OCI-LY1 (cell line): Measurements from ENCODE around the gene FTSJ3.

Experiments
- H2AFZ ChIP-seq: fragments of 200-600 bp; sonication (generic), shearing (Covaris generic); 2 replicates; pipeline ENCODE4 v1.6.0; 2014; ENCODE audit warnings: antibody characterized with exemption, mild to moderate bottlenecking, low read length
- H3F3A ChIP-seq: fragments of 200-600 bp; sonication (generic), shearing (Covaris generic); 2 replicates; pipeline ENCODE4 v1.6.0; 2014; ENCODE audit warnings: mild to moderate bottlenecking, antibody characterized with exemption, low read length, moderate library complexity; ENCODE audit not compliant: insufficient read depth
- H3K27ac ChIP-seq: fragments of 200-600 bp; sonication (generic); 2 replicates; pipeline ENCODE4 v1.5.1; 2014; ENCODE audit warnings: low read length, mixed run types, mild to moderate bottlenecking, low read depth; ENCODE audit not compliant: poor library complexity, severe bottlenecking
- H3K27me3 ChIP-seq: fragments of 200-600 bp; sonication (generic); 2 replicates; pipeline ENCODE4 v1.6.0; 2014; ENCODE audit warnings: antibody characterized with exemption, mild to moderate bottlenecking, low read length, moderate library complexity; ENCODE audit not compliant: insufficient read depth
- H3K36me3 ChIP-seq: fragments of 200-600 bp; sonication (generic); 2 replicates; pipeline ENCODE4 v1.6.1; 2014; ENCODE audit warnings: mild to moderate bottlenecking, antibody characterized with exemption, low read length, moderate library complexity, mixed read lengths; ENCODE audit not compliant: insufficient read depth
- H3K4me1 ChIP-seq: fragments of 200-600 bp; sonication (generic); 2 replicates; pipeline ENCODE4 v1.5.1; 2014; ENCODE audit warnings: mild to moderate bottlenecking, low read length, moderate library complexity; ENCODE audit not compliant: insufficient read depth, severe bottlenecking
- H3K4me2 ChIP-seq: fragments of 200-600 bp; sonication (generic), shearing (Covaris generic); 2 replicates; pipeline ENCODE4 v1.6.1; 2014; ENCODE audit warnings: low read length
- H3K4me3 ChIP-seq: fragments of 200-600 bp; sonication (generic); 2 replicates; pipeline ENCODE4 v1.5.1; 2014; ENCODE audit warnings: low read length, low read depth, mild to moderate bottlenecking, mixed read lengths; ENCODE audit not compliant: poor library complexity, severe bottlenecking
- H3K79me2 ChIP-seq: fragments of 200-600 bp; shearing (Covaris generic); 2 replicates; pipeline ENCODE4 v1.6.1; 2016; ENCODE audit warnings: mixed run types, low read length, mixed read lengths; ENCODE audit not compliant: insufficient read depth
- H3K9ac ChIP-seq: fragments of 200-600 bp; sonication (generic), shearing (Covaris generic); 2 replicates; pipeline ENCODE4 v1.6.1; 2014; ENCODE audit warnings: mild to moderate bottlenecking, low read length, mixed read lengths
- H3K9me2 ChIP-seq: fragments of 200-600 bp; sonication (generic), shearing (Covaris generic); 2 replicates; pipeline ENCODE4 v1.6.1; 2014; ENCODE audit warnings: low read depth, mild to moderate bottlenecking, low read length, mixed read lengths
- H3K9me3 ChIP-seq: fragments of 200-600 bp; shearing (Covaris generic); 2 replicates; pipeline ENCODE4 v1.6.1; 2014; ENCODE audit warnings: low read length, mixed read lengths
- H4K20me1 ChIP-seq: fragments of 200-600 bp; sonication (generic), shearing (Covaris generic); 2 replicates; pipeline ENCODE4 v1.6.0; 2016; ENCODE audit warnings: mild to moderate bottlenecking, low read length; ENCODE audit not compliant: insufficient read depth
- EZH2 ChIP-seq: fragments of 200-600 bp; sonication (generic), shearing (Covaris generic); IDR thresholded peaks from 2 replicates; pipeline ENCODE4 v1.8.0; 2017; ENCODE audit warnings: borderline replicate concordance, mixed run types, mild to moderate bottlenecking, antibody characterized with exemption, low read length, moderate library complexity, mixed read lengths
- TF ChIP-seq, protein P1 (sequence below): fragments of 200-600 bp; sonication (generic), shearing (Covaris generic); IDR thresholded peaks from 2 replicates; pipeline ENCODE4 v1.5.1; 2017; ENCODE audit warnings: mild to moderate bottlenecking, antibody characterized with exemption, low read length, moderate library complexity, mixed read lengths

FTSJ3 gene

DNA sequence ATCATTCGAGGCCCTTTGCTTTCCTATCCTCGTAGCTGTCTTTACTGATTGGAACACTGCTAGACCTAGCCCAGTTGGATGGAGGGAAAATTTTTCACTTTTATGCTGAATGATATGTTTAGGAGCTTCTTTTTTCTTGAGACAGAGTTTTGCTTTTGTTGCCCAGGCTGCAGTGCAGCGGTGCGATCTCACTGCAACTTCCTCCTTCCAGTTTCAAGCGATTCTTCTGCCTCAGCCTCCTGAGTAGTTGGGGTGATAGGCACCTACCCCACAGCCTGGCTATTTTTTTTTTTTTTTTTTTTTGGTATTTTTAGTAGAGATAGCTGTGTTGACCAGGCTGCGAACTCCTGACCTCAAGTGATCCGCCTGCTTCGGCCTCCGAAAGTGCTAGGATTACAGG is 17.5 kb downstream of the FTSJ3 start:
- no peaks in the 10 kb centered on the region for H3K4me1 ChIP-seq
- H3K27ac ChIP-seq, result no peak overlapping the region
- no peak overlapping the region for H3K4me2 ChIP-seq
- no peak overlapping the region for H3K4me3 ChIP-seq
- H3K79me2 ChIP-seq, result no peaks in the 10 kb centered on the region
- H3F3A ChIP-seq, result no peaks in the 10 kb centered on the region
- peaks cover 99% of the 10 kb centered on the region for H3K36me3 ChIP-seq
- no peaks in the 10 kb centered on the region for H3K9me2 ChIP-seq
- TF ChIP-seq, protein P1, sequence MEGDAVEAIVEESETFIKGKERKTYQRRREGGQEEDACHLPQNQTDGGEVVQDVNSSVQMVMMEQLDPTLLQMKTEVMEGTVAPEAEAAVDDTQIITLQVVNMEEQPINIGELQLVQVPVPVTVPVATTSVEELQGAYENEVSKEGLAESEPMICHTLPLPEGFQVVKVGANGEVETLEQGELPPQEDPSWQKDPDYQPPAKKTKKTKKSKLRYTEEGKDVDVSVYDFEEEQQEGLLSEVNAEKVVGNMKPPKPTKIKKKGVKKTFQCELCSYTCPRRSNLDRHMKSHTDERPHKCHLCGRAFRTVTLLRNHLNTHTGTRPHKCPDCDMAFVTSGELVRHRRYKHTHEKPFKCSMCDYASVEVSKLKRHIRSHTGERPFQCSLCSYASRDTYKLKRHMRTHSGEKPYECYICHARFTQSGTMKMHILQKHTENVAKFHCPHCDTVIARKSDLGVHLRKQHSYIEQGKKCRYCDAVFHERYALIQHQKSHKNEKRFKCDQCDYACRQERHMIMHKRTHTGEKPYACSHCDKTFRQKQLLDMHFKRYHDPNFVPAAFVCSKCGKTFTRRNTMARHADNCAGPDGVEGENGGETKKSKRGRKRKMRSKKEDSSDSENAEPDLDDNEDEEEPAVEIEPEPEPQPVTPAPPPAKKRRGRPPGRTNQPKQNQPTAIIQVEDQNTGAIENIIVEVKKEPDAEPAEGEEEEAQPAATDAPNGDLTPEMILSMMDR, result no peak
- no peak for TF ChIP-seq EZH2
- H3K27me3 ChIP-seq, result no peaks in the 10 kb centered on the region
- H4K20me1 ChIP-seq, result no peaks in the 10 kb centered on the region
- no peaks in the 10 kb centered on the region for H3K9me3 ChIP-seq
- no peak overlapping the region for H3K9ac ChIP-seq
- H2AFZ ChIP-seq, result no peak overlapping the region

DNA sequence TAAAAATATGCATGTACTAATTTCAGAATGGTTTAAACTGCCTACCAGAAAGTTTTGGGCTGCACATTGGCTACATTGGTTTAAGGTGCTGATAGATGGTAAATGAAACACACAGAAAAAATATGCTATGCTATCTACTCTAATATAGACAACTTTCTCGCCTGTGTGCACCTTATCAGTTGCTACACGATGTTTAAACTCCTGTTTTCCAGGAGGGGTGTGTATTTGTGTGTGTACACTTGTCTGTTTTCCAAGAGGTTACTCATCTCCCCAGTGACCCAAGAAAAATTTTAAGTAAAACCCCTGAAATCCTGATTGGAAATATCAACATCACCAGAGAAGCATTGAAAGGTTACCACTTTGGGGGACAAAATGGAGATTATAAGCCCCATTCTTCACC is 21.9 kb downstream of the FTSJ3 start:
- H3K27me3 ChIP-seq, result no peaks in the 10 kb centered on the region
- H3F3A ChIP-seq, result no peaks in the 10 kb centered on the region
- H4K20me1 ChIP-seq, result no peaks in the 10 kb centered on the region
- H3K9ac ChIP-seq, result no peak overlapping the region
- no peak overlapping the region for H3K4me3 ChIP-seq
- no peaks in the 10 kb centered on the region for H3K79me2 ChIP-seq
- H3K4me2 ChIP-seq, result no peak overlapping the region
- TF ChIP-seq, protein P1, result no peak
- TF ChIP-seq EZH2, result no peak
- H3K4me1 ChIP-seq, result no peaks in the 10 kb centered on the region
- no peaks in the 10 kb centered on the region for H3K9me3 ChIP-seq
- no peak overlapping the region for H3K27ac ChIP-seq
- no peak overlapping the region for H2AFZ ChIP-seq
- no peaks in the 10 kb centered on the region for H3K9me2 ChIP-seq
- peaks cover 96% of the 10 kb centered on the region for H3K36me3 ChIP-seq

DNA sequence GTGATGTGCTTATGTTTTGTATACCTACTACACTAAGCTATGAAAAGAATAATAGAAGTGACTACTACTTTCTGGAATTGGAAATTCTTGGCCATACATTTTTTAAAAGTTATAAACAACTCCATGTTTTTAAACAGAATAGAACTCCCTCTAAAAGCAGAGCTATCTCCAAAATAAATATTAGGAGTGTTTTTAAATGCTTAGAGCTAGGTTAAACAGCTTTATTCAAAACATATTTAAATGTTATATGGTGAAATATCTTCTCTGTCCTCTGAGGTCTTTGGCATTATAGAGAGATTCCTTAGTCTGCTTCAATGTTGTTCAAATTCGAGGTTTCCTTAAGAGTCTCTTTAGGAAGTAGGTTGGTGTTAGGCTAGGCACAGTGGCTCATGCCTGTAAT is 23.1 kb downstream of the FTSJ3 start:
- H3K4me3 ChIP-seq, result no peak overlapping the region
- TF ChIP-seq, protein P1, result no peak
- no peak for TF ChIP-seq EZH2
- H3K4me2 ChIP-seq, result no peak overlapping the region
- H3K36me3 ChIP-seq, result peaks cover 97% of the 10 kb centered on the region
- H3K9me3 ChIP-seq, result no peaks in the 10 kb centered on the region
- H2AFZ ChIP-seq, result no peak overlapping the region
- no peaks in the 10 kb centered on the region for H3K4me1 ChIP-seq
- H3K27ac ChIP-seq, result no peak overlapping the region
- H3K27me3 ChIP-seq, result no peaks in the 10 kb centered on the region
- H3K9ac ChIP-seq, result no peak overlapping the region
- H3K9me2 ChIP-seq, result no peaks in the 10 kb centered on the region
- H3F3A ChIP-seq, result no peaks in the 10 kb centered on the region
- no peaks in the 10 kb centered on the region for H4K20me1 ChIP-seq
- no peaks in the 10 kb centered on the region for H3K79me2 ChIP-seq
